ENCODE data around the gene KRT79.

KRT79 gene

DNA sequence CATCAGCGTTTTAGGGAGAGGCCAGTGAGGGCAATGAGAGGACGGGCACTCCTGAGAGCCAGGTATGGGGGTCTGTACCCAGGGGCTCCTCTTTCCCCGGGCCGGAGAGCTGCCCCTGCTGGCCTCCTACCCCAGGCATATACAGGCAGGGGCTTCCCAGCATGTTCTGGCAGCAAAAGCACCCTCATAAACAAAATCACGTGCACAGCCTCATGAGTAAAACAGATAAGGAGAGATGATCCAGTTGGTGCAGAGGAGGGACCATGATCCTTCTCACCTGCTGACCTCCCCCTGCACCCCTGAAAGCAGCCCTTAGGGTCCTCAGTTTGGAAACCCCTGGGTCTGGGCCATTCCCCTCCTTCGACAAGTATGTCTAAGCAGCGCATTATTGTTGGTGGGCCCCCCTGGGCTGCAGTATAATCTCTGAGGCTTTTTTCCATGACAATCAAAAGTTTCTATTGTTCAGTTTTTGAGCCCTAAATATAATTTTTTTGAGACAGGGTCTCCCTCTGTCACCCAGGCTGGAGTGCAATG, 15.2 kb downstream of the KRT79 start:
- no peaks in the 10 kb centered on the region for H3K36me3 ChIP-seq (ENCODE audit: control insufficient read depth, low read length)
- H3K9me2 ChIP-seq (replicated peaks; ENCODE audit: control insufficient read depth, low read length), result no peaks in the 10 kb centered on the region
- no peak overlapping the region for H3K4me2 ChIP-seq (ENCODE audit: low read length)
- H3K27me3 ChIP-seq (ENCODE audit: control insufficient read depth, low read length), result no peaks in the 10 kb centered on the region; the same call in 1 of the 2 replicates
- H3K27ac ChIP-seq (ENCODE audit: low read depth, low read length), result no peak overlapping the region
- H3K4me3 ChIP-seq (ENCODE audit: low read length), result no peak overlapping the region
- no peaks in the 10 kb centered on the region for H3K79me2 ChIP-seq (ENCODE audit: control insufficient read depth, low read length)
- H3K9me3 ChIP-seq (ENCODE audit: control insufficient read depth, insufficient read depth, low read length), result no peaks in the 10 kb centered on the region
- no peaks in the 10 kb centered on the region for H4K20me1 ChIP-seq (ENCODE audit: control insufficient read depth, insufficient read depth, low read depth, low read length)
- TF ChIP-seq EZH2phosphoT487 (IDR thresholded peaks at IDR 0.05; ENCODE audit: borderline replicate concordance, low read length), result no peak
- TF ChIP-seq, protein P1, sequence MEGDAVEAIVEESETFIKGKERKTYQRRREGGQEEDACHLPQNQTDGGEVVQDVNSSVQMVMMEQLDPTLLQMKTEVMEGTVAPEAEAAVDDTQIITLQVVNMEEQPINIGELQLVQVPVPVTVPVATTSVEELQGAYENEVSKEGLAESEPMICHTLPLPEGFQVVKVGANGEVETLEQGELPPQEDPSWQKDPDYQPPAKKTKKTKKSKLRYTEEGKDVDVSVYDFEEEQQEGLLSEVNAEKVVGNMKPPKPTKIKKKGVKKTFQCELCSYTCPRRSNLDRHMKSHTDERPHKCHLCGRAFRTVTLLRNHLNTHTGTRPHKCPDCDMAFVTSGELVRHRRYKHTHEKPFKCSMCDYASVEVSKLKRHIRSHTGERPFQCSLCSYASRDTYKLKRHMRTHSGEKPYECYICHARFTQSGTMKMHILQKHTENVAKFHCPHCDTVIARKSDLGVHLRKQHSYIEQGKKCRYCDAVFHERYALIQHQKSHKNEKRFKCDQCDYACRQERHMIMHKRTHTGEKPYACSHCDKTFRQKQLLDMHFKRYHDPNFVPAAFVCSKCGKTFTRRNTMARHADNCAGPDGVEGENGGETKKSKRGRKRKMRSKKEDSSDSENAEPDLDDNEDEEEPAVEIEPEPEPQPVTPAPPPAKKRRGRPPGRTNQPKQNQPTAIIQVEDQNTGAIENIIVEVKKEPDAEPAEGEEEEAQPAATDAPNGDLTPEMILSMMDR (IDR thresholded peaks at IDR 0.05; ENCODE audit: low read depth, low read length, poor library complexity, severe bottlenecking), result no peak
- H3F3A ChIP-seq (ENCODE audit: control insufficient read depth, insufficient read depth), result no peaks in the 10 kb centered on the region
- no peaks in the 10 kb centered on the region for H3K4me1 ChIP-seq (ENCODE audit: control insufficient read depth, low read length)

DNA sequence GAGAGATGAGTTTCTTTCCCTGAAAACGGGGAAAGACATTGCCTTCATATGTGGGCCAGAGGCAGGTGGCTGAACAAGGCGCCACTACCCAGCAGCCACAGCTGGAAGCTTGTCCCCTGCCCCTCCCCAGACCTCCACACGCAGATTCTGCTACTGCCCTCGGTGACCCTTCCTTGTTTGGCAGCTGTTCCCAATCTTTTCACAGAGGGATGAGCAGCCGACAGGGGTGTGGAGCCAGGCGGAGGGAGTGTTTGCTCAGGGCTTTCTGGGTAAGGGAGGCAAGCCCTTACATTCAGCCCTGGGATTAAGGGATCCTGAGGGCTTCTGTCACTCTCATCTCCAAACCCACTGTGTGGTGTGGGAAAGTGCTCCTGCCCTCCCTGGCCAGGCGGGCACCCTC, 15.7 kb downstream of the KRT79 start:
- Histone ChIP-seq H3K27me3 (ENCODE audit: control insufficient read depth, low read length) (no peaks in the 10 kb centered on the region; the same call in 1 of the 2 replicates), H3K4me2 (ENCODE audit: low read length) (no peak overlapping the region), H3K9me2 (replicated peaks; ENCODE audit: control insufficient read depth, low read length) (no peaks in the 10 kb centered on the region), H3K4me1 (ENCODE audit: control insufficient read depth, low read length) (no peaks in the 10 kb centered on the region), H3K4me3 (ENCODE audit: low read length) (no peak overlapping the region), H3K79me2 (ENCODE audit: control insufficient read depth, low read length) (no peaks in the 10 kb centered on the region), H3K9me3 (ENCODE audit: control insufficient read depth, insufficient read depth, low read length) (no peaks in the 10 kb centered on the region), H4K20me1 (ENCODE audit: control insufficient read depth, insufficient read depth, low read depth, low read length) (no peaks in the 10 kb centered on the region), H3K27ac (ENCODE audit: low read depth, low read length) (no peak overlapping the region), H3K36me3 (ENCODE audit: control insufficient read depth, low read length) (no peaks in the 10 kb centered on the region), H3F3A (ENCODE audit: control insufficient read depth, insufficient read depth) (no peaks in the 10 kb centered on the region)
- TF ChIP-seq, protein P1 (IDR thresholded peaks at IDR 0.05; ENCODE audit: low read depth, low read length, poor library complexity, severe bottlenecking), result no peak
- TF ChIP-seq EZH2phosphoT487 (IDR thresholded peaks at IDR 0.05; ENCODE audit: borderline replicate concordance, low read length), result no peak

DNA sequence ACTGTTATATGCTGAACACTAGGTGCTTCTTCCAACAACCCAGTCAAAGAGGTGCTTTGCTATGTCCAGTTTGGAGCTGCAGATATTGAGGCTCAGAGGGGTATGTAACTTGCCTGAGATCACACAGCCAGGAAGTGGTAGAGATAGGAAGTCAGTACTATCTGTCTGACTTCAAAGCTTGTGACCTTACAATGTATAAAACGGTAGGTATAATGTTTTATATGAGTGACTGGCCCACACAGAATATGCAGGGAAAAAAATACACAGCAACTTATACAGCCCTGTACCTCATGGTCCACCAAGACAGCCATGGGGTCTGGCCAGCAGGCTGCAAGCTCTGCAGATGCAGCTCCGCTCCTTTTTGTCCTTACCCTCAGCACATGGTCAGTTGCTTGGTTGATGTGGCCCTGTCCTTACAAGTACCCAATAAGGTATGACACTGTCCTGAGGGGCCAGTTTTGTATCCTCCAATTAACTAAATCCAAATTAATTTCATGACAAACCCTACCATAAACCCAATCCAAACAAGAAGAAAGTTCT, 16.3 kb downstream of the KRT79 start:
- Histone ChIP-seq H3K4me1 (ENCODE audit: control insufficient read depth, low read length) (no peaks in the 10 kb centered on the region), H3K36me3 (ENCODE audit: control insufficient read depth, low read length) (no peaks in the 10 kb centered on the region), H3K9me3 (ENCODE audit: control insufficient read depth, insufficient read depth, low read length) (no peaks in the 10 kb centered on the region), H3K27ac (ENCODE audit: low read depth, low read length) (no peak overlapping the region), H3K9me2 (replicated peaks; ENCODE audit: control insufficient read depth, low read length) (no peaks in the 10 kb centered on the region), H3F3A (ENCODE audit: control insufficient read depth, insufficient read depth) (no peaks in the 10 kb centered on the region), H3K4me2 (ENCODE audit: low read length) (no peak overlapping the region), H3K79me2 (ENCODE audit: control insufficient read depth, low read length) (no peaks in the 10 kb centered on the region), H3K27me3 (ENCODE audit: control insufficient read depth, low read length) (no peaks in the 10 kb centered on the region; the same call in 1 of the 2 replicates), H4K20me1 (ENCODE audit: control insufficient read depth, insufficient read depth, low read depth, low read length) (no peaks in the 10 kb centered on the region), H3K4me3 (ENCODE audit: low read length) (no peak overlapping the region)
- TF ChIP-seq, protein P1 (IDR thresholded peaks at IDR 0.05; ENCODE audit: low read depth, low read length, poor library complexity, severe bottlenecking), result no peak
- no peak for TF ChIP-seq EZH2phosphoT487 (IDR thresholded peaks at IDR 0.05; ENCODE audit: borderline replicate concordance, low read length)

All from DOHH2 (cell line).